ENCODE results near the gene CDH23.

GRCh38 chr10:71463111-71463510 is 66.4 kb downstream of the CDH23 start:
- TF ChIP-seq EZH2 (IDR thresholded peaks at IDR 0.05; ENCODE audit: low read depth) (no peak), CTCF (conservative IDR thresholded peaks at IDR 0.05) (no peak)
